H9 (cell line): ENCODE measurements around the gene PERCC1. TPM values are rescaled to one million over a fixed set of nuclear protein-coding genes. Genes with fewer than 3 reads are reported as not detected.

Experiments used
- DNase-seq: peaks from one replicate; pipeline ENCODE4 v3.0.0-alpha.2; 2017
- H2AFZ ChIP-seq: one replicate; pipeline ENCODE4 v1.6.1; 2013; ENCODE audit warnings: mild to moderate bottlenecking, low read length, control low read depth, moderate library complexity
- H2AK5ac ChIP-seq: 2 replicates; pipeline ENCODE4 v1.6.1; 2013; ENCODE audit warnings: low read length, control low read depth, mixed read lengths; ENCODE audit not compliant: insufficient read length
- H2BK120ac ChIP-seq: one replicate; pipeline ENCODE4 v1.6.1; 2013; ENCODE audit warnings: low read depth, mild to moderate bottlenecking, low read length, control low read depth, inconsistent platforms; ENCODE audit not compliant: poor library complexity, severe bottlenecking
- H2BK12ac ChIP-seq: 2 replicates; pipeline ENCODE4 v1.6.1; 2013; ENCODE audit warnings: low read length, control low read depth, mixed read lengths, low read depth; ENCODE audit not compliant: insufficient read length
- H2BK15ac ChIP-seq: 2 replicates; pipeline ENCODE4 v1.6.1; 2013; ENCODE audit warnings: low read depth, low read length, control low read depth
- H2BK20ac ChIP-seq: one replicate; pipeline ENCODE4 v1.6.1; 2013; ENCODE audit warnings: low read depth, mild to moderate bottlenecking, low read length, control low read depth, inconsistent platforms; ENCODE audit not compliant: poor library complexity, severe bottlenecking
- H2BK5ac ChIP-seq: 2 replicates; pipeline ENCODE4 v1.6.1; 2013; ENCODE audit warnings: low read length, control low read depth, mixed read lengths; ENCODE audit not compliant: insufficient read length
- H3K14ac ChIP-seq: 2 replicates; pipeline ENCODE4 v1.6.1; 2013; ENCODE audit warnings: low read length, control low read depth; ENCODE audit not compliant: insufficient read depth
- H3K18ac ChIP-seq: 2 replicates; pipeline ENCODE4 v1.6.1; 2013; ENCODE audit warnings: low read depth, mild to moderate bottlenecking, mixed read lengths, low read length, control low read depth; ENCODE audit not compliant: insufficient read length
- H3K23ac ChIP-seq: 2 replicates; pipeline ENCODE4 v1.6.1; 2013; ENCODE audit warnings: low read length, control low read depth, mixed read lengths, low read depth; ENCODE audit not compliant: insufficient read length
- H3K23me2 ChIP-seq: 2 replicates; pipeline ENCODE4 v1.6.1; 2013; ENCODE audit warnings: low read depth, mild to moderate bottlenecking, mixed read lengths, low read length, control low read depth; ENCODE audit not compliant: insufficient read length, poor library complexity, severe bottlenecking
- H3K27ac ChIP-seq: 2 replicates; pipeline ENCODE4 v1.5.1; 2013; ENCODE audit warnings: low read length, control low read depth, mixed read lengths, low read depth; ENCODE audit not compliant: insufficient read length
- H3K27me3 ChIP-seq: 2 replicates; pipeline ENCODE4 v1.6.1; 2013; ENCODE audit warnings: low read length, control low read depth, inconsistent platforms; ENCODE audit not compliant: insufficient read depth
- H3K4ac ChIP-seq: 2 replicates; pipeline ENCODE4 v1.6.1; 2013; ENCODE audit warnings: low read depth, mild to moderate bottlenecking, control low read depth, inconsistent platforms, low read length, moderate library complexity
- H3K4me1 ChIP-seq: 2 replicates; pipeline ENCODE4 v1.6.1; 2013; ENCODE audit warnings: low read length, control low read depth, inconsistent platforms; ENCODE audit not compliant: insufficient read depth
- H3K4me2 ChIP-seq: 2 replicates; pipeline ENCODE4 v1.6.1; 2013; ENCODE audit warnings: low read length, control low read depth, mixed read lengths; ENCODE audit not compliant: insufficient read length, insufficient read depth
- H3K56ac ChIP-seq: 2 replicates; pipeline ENCODE4 v1.6.1; 2013; ENCODE audit warnings: low read depth, mild to moderate bottlenecking, mixed read lengths, low read length, control low read depth; ENCODE audit not compliant: insufficient read length
- H3K79me1 ChIP-seq: 2 replicates; pipeline ENCODE4 v1.6.1; 2013; ENCODE audit warnings: low read depth, mild to moderate bottlenecking, moderate library complexity, low read length, control low read depth, inconsistent platforms; ENCODE audit not compliant: insufficient read depth, poor library complexity, severe bottlenecking
- H3K79me2 ChIP-seq: 2 replicates; pipeline ENCODE4 v1.6.1; 2013; ENCODE audit warnings: low read length, control low read depth, inconsistent platforms; ENCODE audit not compliant: insufficient read depth
- H3K9ac ChIP-seq: 2 replicates; pipeline ENCODE4 v1.6.1; 2013; ENCODE audit warnings: low read length, control low read depth, mixed read lengths; ENCODE audit not compliant: insufficient read length; ENCODE audit errors: extremely low read depth
- H3K9me3 ChIP-seq: one replicate; pipeline ENCODE4 v1.6.1; 2013; ENCODE audit warnings: low read depth, low read length, inconsistent platforms; ENCODE audit not compliant: control insufficient read depth
- H3T11ph ChIP-seq: one replicate; pipeline ENCODE4 v1.6.1; 2013; ENCODE audit warnings: mild to moderate bottlenecking, low read length, control low read depth, inconsistent platforms
- H4K20me1 ChIP-seq: one replicate; pipeline ENCODE4 v1.6.1; 2013; ENCODE audit not compliant: control insufficient read depth, insufficient read length, insufficient read depth
- H4K5ac ChIP-seq: 2 replicates; pipeline ENCODE4 v1.6.1; 2013; ENCODE audit warnings: low read depth, mild to moderate bottlenecking, mixed read lengths, low read length, control low read depth; ENCODE audit not compliant: insufficient read length
- H4K8ac ChIP-seq: replicated peaks from 2 replicates; pipeline ENCODE4 v1.6.1; 2013; ENCODE audit warnings: low read length, control low read depth, mixed read lengths, low read depth; ENCODE audit not compliant: insufficient read length
- H4K91ac ChIP-seq: 2 replicates; pipeline ENCODE4 v1.6.1; 2013; ENCODE audit warnings: low read depth, mild to moderate bottlenecking, moderate library complexity, mixed read lengths, low read length, control low read depth; ENCODE audit not compliant: insufficient read length
- H3K27ac Mint-ChIP-seq, 3 experiments: 2 replicates in 2 of 3; 3 replicates in 1 of 3; pipeline ENCODE4 v1.8.0; 2020 to 2021; ENCODE audit warnings: mixed read lengths in 3 of 3, mild to moderate bottlenecking in 1 of 3, moderate library complexity in 1 of 3
- H3K27me3 Mint-ChIP-seq: 2 replicates; pipeline ENCODE4 v1.8.0; 2021; ENCODE audit warnings: low read depth, mild to moderate bottlenecking, moderate library complexity, mixed read lengths
- H3K36me3 Mint-ChIP-seq, 3 experiments: 2 replicates in 2 of 3; 3 replicates in 1 of 3; pipeline ENCODE4 v1.8.0; 2020 to 2021; ENCODE audit warnings: low read depth in 3 of 3, mixed read lengths in 3 of 3; ENCODE audit not compliant: insufficient read depth in 1 of 3
- H3K4me1 Mint-ChIP-seq, 2 experiments: 2 replicates each; pipeline ENCODE4 v1.8.0; 2020; ENCODE audit warnings: mixed read lengths in 2 of 2
- H3K4me3 Mint-ChIP-seq, 2 experiments: 2 replicates in 1 of 2; 3 replicates in 1 of 2; pipeline ENCODE4 v1.8.0; 2020 to 2021; ENCODE audit warnings: mild to moderate bottlenecking in 2 of 2, mixed read lengths in 2 of 2, moderate library complexity in 1 of 2
- H3K9me3 Mint-ChIP-seq, 2 experiments: 2 replicates in 1 of 2; 3 replicates in 1 of 2; pipeline ENCODE4 v1.8.0; 2020; ENCODE audit warnings: mild to moderate bottlenecking in 2 of 2, mixed read lengths in 2 of 2, moderate library complexity in 1 of 2
- CTCF ChIP-seq: fragments of 200-600 bp; sonication (generic); conservative IDR thresholded peaks from 3 replicates; pipeline ENCODE4 v1.8.0; 2021; ENCODE audit warnings: antibody characterized with exemption, mild to moderate bottlenecking
- WGBS: extraction: QIAGEN DNeasy Blood & Tissue Kit; methylation state at CpG from one replicate; pipeline ENCODE4 v1.1.7; 2013; ENCODE audit warnings: missing lambda C conversion rate, low lambda C conversion rate, mixed read lengths; ENCODE audit not compliant: insufficient read length; ENCODE audit errors: extremely low coverage; 5-methylcytosine and 5-hydroxymethylcytosine counted together
- total RNA-seq: library from RNA; stranded (reverse); gene quantifications from 2 replicates; pipeline ENCODE4 v1.2.1, GENCODE V29; 2021

Gene PERCC1
- total RNA-seq, 1 experiment from 2014 or later = not detected

GRCh38 chr16:1472974-1473373 lies 42.1 kb downstream of the PERCC1 start:
- peaks cover 8% of the 10 kb centered on the region for H3K9me3 ChIP-seq
- no peak overlapping the region for H3K4ac ChIP-seq
- no peak overlapping the region for H2AFZ ChIP-seq
- H3K4me2 ChIP-seq = no peak overlapping the region
- H3K79me1 ChIP-seq = peaks cover 12% of the 10 kb centered on the region
- H3K9me3 Mint-ChIP-seq = peaks cover 12 to 17% of the 10 kb centered on the region in 2 experiments
- H3K79me2 ChIP-seq = peaks cover 18% of the 10 kb centered on the region; the same call in 1 of the 2 replicates
- no peak overlapping the region for H2BK5ac ChIP-seq
- H4K5ac ChIP-seq = no peak overlapping the region
- H3K23ac ChIP-seq = no peak overlapping the region
- no CpG with 5 or more reads among the region's 3 CpGs for whole genome bisulfite sequencing
- no peak overlapping the region for H2BK15ac ChIP-seq
- H3K4me1 Mint-ChIP-seq = peaks cover 12 to 15% of the 10 kb centered on the region in 2 experiments
- H4K91ac ChIP-seq = no peak overlapping the region
- peaks cover 11% of the 10 kb centered on the region for H3K23me2 ChIP-seq
- no peak overlapping the region for H3K56ac ChIP-seq
- H3K27me3 ChIP-seq = no peaks in the 10 kb centered on the region
- peak overlapping the region; percentile 48 to 71 for H3K4me3 Mint-ChIP-seq
- H4K8ac ChIP-seq = no peak overlapping the region
- H4K20me1 ChIP-seq = no peaks in the 10 kb centered on the region
- H2BK20ac ChIP-seq = no peak overlapping the region
- H3K14ac ChIP-seq = no peak overlapping the region
- peak overlapping the region; percentile 14 to 42 (median 30); a peak in 3 of 7 replicates for H3K27ac Mint-ChIP-seq
- peaks cover 4% of the 10 kb centered on the region for H3K4me1 ChIP-seq
- H3K9ac ChIP-seq = no peak overlapping the region
- no peak overlapping the region for H3K27ac ChIP-seq
- no peak overlapping the region for H2BK12ac ChIP-seq
- no peak overlapping the region for H3K18ac ChIP-seq
- no peak overlapping the region for H2AK5ac ChIP-seq
- H2BK120ac ChIP-seq = no peak overlapping the region
- H3T11ph ChIP-seq = no peak overlapping the region
- peaks cover 17% of the 10 kb centered on the region for H3K27me3 Mint-ChIP-seq
- peaks cover 0 to 2% (median 0%) of the 10 kb centered on the region in 3 experiments; a peak in 3 of 7 replicates for H3K36me3 Mint-ChIP-seq
- TF ChIP-seq CTCF = no peak
- no peak for DNase-seq
